ENCODE results near the gene OSTF1.

The OSTF1 gene

GRCh38 chr9:75120686-75121085, 32.4 kb downstream of the OSTF1 start:
- DNase-seq (ENCODE audit: low spot score), result no peak

- DNase-seq (ENCODE audit: low spot score), result no peak
Measured at GRCh38 chr9:75121914-75122558, 33.7 kb downstream of the OSTF1 start.

GRCh38 chr9:75123696-75124095, 35.4 kb downstream of the OSTF1 start:
- DNase-seq (ENCODE audit: low spot score), result no peak

- DNase-seq (ENCODE audit: low spot score), result no peak
Measured at GRCh38 chr9:75128535-75128934, 40.2 kb downstream of the OSTF1 start.

- DNase-seq (ENCODE audit: low spot score), result no peak
Measured at GRCh38 chr9:75130172-75130571, 41.9 kb downstream of the OSTF1 start.

GRCh38 chr9:75130621-75131230, 42.4 kb downstream of the OSTF1 start:
- no peak for DNase-seq (ENCODE audit: low spot score)

- DNase-seq (ENCODE audit: low spot score), result no peak
Measured at GRCh38 chr9:75131700-75132099, 43.4 kb downstream of the OSTF1 start.

- no peak for DNase-seq (ENCODE audit: low spot score)
Measured at GRCh38 chr9:75132244-75132643, 43.9 kb downstream of the OSTF1 start.

- no peak for DNase-seq (ENCODE audit: low spot score)
Measured at GRCh38 chr9:75133396-75133795, 45.1 kb downstream of the OSTF1 start.

- no peak for DNase-seq (ENCODE audit: low spot score)
Measured at GRCh38 chr9:75134495-75134894, 46.2 kb downstream of the OSTF1 start.

- DNase-seq (ENCODE audit: low spot score), result no peak
Measured at GRCh38 chr9:75138260-75139040, 50.1 kb downstream of the OSTF1 start.

- no peak for DNase-seq (ENCODE audit: low spot score)
Measured at GRCh38 chr9:75139201-75139600, 50.9 kb downstream of the OSTF1 start.

GRCh38 chr9:75140261-75140660, 51.9 kb downstream of the OSTF1 start:
- DNase-seq (ENCODE audit: low spot score), result no peak

- DNase-seq (ENCODE audit: low spot score), result no peak
Measured at GRCh38 chr9:75142202-75142601, 53.9 kb downstream of the OSTF1 start.

GRCh38 chr9:75146229-75146628, 57.9 kb downstream of the OSTF1 start:
- no peak for DNase-seq (ENCODE audit: low spot score)

GRCh38 chr9:75147638-75148037, 59.3 kb downstream of the OSTF1 start:
- no peak for DNase-seq (ENCODE audit: low spot score)

GRCh38 chr9:75148561-75148960, 60.2 kb downstream of the OSTF1 start:
- DNase-seq (ENCODE audit: low spot score), result no peak

GRCh38 chr9:75149841-75150241, 61.5 kb downstream of the OSTF1 start:
- no peak for DNase-seq (ENCODE audit: low spot score)

- DNase-seq (ENCODE audit: low spot score), result no peak
Measured at GRCh38 chr9:75150512-75150911, 62.2 kb downstream of the OSTF1 start.

- no peak for DNase-seq (ENCODE audit: low spot score)
Measured at GRCh38 chr9:75152416-75152815, 64.1 kb downstream of the OSTF1 start.

- no peak for DNase-seq (ENCODE audit: low spot score)
Measured at GRCh38 chr9:75156858-75157257, 68.5 kb downstream of the OSTF1 start.

- DNase-seq (ENCODE audit: low spot score), result no peak
Measured at GRCh38 chr9:75161116-75161857, 73.0 kb downstream of the OSTF1 start.

All from SK-N-DZ (cell line).